ENCODE measurements around the gene VSX2.

GRCh38 chr14:74235017-74235416, 4.2 kb upstream of the VSX2 start:
- TF ChIP-seq CTCF (IDR thresholded peaks at IDR 0.05) (no peak), POLR2A (IDR thresholded peaks at IDR 0.05) (no peak)

All from body of pancreas (tissue), 4 donors.